HG03135 (cell line): Measurements from ENCODE around the gene MLLT10.
"Not testable (repeated sequence)": the region's sequence is repeated elsewhere in the genome, so short reads cannot be mapped to it uniquely, and the experiment has no call there.

Experiments used
- ATAC-seq: cut with Tn5 transposase; IDR thresholded peaks from one replicate; pipeline ENCODE4 v1.9.1; 2021; ENCODE audit warnings: mild to moderate bottlenecking, moderate library complexity; ENCODE audit not compliant: unreplicated experiment

MLLT10 gene

GRCh38 chr10:21527598-21528235 is 6.3 kb upstream of the MLLT10 start:
- no peak for ATAC-seq

GRCh38 chr10:21528236-21529031 is 5.6 kb upstream of the MLLT10 start:
- no peak for ATAC-seq

- no peak for ATAC-seq
Observed at GRCh38 chr10:21529032-21529910, 4.8 kb upstream of the MLLT10 start.

- ATAC-seq, result no peak
Observed at GRCh38 chr10:21530168-21530567, 3.9 kb upstream of the MLLT10 start.

- no peak for ATAC-seq
Observed at GRCh38 chr10:21530641-21531040, 3.4 kb upstream of the MLLT10 start.

GRCh38 chr10:21531164-21531563 is 2.9 kb upstream of the MLLT10 start:
- no peak for ATAC-seq

GRCh38 chr10:21532694-21533466 is 1.2 kb upstream of the MLLT10 start:
- no peak for ATAC-seq

- no peak for ATAC-seq
Observed at GRCh38 chr10:21534280-21534586, 201 bp downstream of the MLLT10 start.

GRCh38 chr10:21534604-21535493 is 817 bp downstream of the MLLT10 start:
- peak; percentile 31 for ATAC-seq

GRCh38 chr10:21535494-21535965 is 1.5 kb downstream of the MLLT10 start:
- no peak for ATAC-seq

- ATAC-seq, result not testable (repeated sequence)
Observed at GRCh38 chr10:21535976-21536375, 1.9 kb downstream of the MLLT10 start.

- ATAC-seq, result no peak
Observed at GRCh38 chr10:21536874-21537273, 2.8 kb downstream of the MLLT10 start.

- not testable (repeated sequence) for ATAC-seq
Observed at GRCh38 chr10:21540701-21541100, 6.7 kb downstream of the MLLT10 start.

GRCh38 chr10:21547246-21547645 is 13.2 kb downstream of the MLLT10 start:
- ATAC-seq, result no peak

- no peak for ATAC-seq
Observed at GRCh38 chr10:21552638-21553037, 18.6 kb downstream of the MLLT10 start.

GRCh38 chr10:21556527-21556926 is 22.5 kb downstream of the MLLT10 start:
- no peak for ATAC-seq

GRCh38 chr10:21558984-21559383 is 25.0 kb downstream of the MLLT10 start:
- not testable (repeated sequence) for ATAC-seq

- no peak for ATAC-seq
Observed at GRCh38 chr10:21570761-21571521, 36.9 kb downstream of the MLLT10 start.

GRCh38 chr10:21572578-21572977 is 38.5 kb downstream of the MLLT10 start:
- ATAC-seq, result no peak
